ENCODE results near the gene KICS2.

- TF ChIP-seq REST (IDR thresholded peaks at IDR 0.05; ENCODE audit: borderline replicate concordance) = no peak
- no peak for TF ChIP-seq CTCF (IDR thresholded peaks at IDR 0.05; ENCODE audit: poor library complexity, severe bottlenecking)
- TF ChIP-seq RAD21 (conservative IDR thresholded peaks at IDR 0.05) = no peak
- TF ChIP-seq EP300 (conservative IDR thresholded peaks at IDR 0.05; ENCODE audit: poor library complexity, severe bottlenecking) = no peak
- no peak for TF ChIP-seq POLR2AphosphoS5 (IDR thresholded peaks at IDR 0.05)
Observed at GRCh38 chr12:64253356-64253755, 31.3 kb upstream of the KICS2 start.
